ENCODE data around the gene PDE5A.
"Not testable (repeated sequence)": the region's sequence is repeated elsewhere in the genome, so short reads cannot be mapped to it uniquely, and the experiment has no call there.

PDE5A gene

GRCh38 chr4:119647558-119647957 is 19.0 kb upstream of the PDE5A start:
- Histone ChIP-seq H3K4me3 (no peak overlapping the region), H3K27me3 (no peaks in the 10 kb centered on the region), H3K4me1 (no peaks in the 10 kb centered on the region), H3K9me3 (no peaks in the 10 kb centered on the region), H3K27ac (no peak overlapping the region), H3K4me2 (no peak overlapping the region), H3K36me3 (no peaks in the 10 kb centered on the region), H3K9ac (no peak overlapping the region), H4K20me1 (no peaks in the 10 kb centered on the region)
- TF ChIP-seq Cebpa-rat (IDR thresholded peaks at IDR 0.05): no peak

GRCh38 chr4:119646347-119647071 is 17.9 kb upstream of the PDE5A start:
- no peak for TF ChIP-seq Cebpa-rat (IDR thresholded peaks at IDR 0.05)
- no peak overlapping the region for H3K9ac ChIP-seq
- H3K4me2 ChIP-seq: no peak overlapping the region
- no peaks in the 10 kb centered on the region for H3K36me3 ChIP-seq
- no peak overlapping the region for H3K27ac ChIP-seq
- no peaks in the 10 kb centered on the region for H3K4me1 ChIP-seq
- no peak overlapping the region for H3K4me3 ChIP-seq
- no peaks in the 10 kb centered on the region for H4K20me1 ChIP-seq
- H3K27me3 ChIP-seq: no peaks in the 10 kb centered on the region
- H3K9me3 ChIP-seq: no peaks in the 10 kb centered on the region

- no peak overlapping the region for H3K27ac ChIP-seq
- H4K20me1 ChIP-seq: no peaks in the 10 kb centered on the region
- no peaks in the 10 kb centered on the region for H3K27me3 ChIP-seq
- no peaks in the 10 kb centered on the region for H3K9me3 ChIP-seq
- no peaks in the 10 kb centered on the region for H3K4me1 ChIP-seq
- H3K4me3 ChIP-seq: no peak overlapping the region
- no peak overlapping the region for H3K9ac ChIP-seq
- no peak overlapping the region for H3K4me2 ChIP-seq
- TF ChIP-seq Cebpa-rat (IDR thresholded peaks at IDR 0.05): no peak
- no peaks in the 10 kb centered on the region for H3K36me3 ChIP-seq
These were observed 14.9 kb upstream of the PDE5A start for GRCh38 chr4:119643306-119644042.

- no peak overlapping the region for H3K4me3 ChIP-seq
- H3K9me3 ChIP-seq: no peaks in the 10 kb centered on the region
- H3K27me3 ChIP-seq: no peaks in the 10 kb centered on the region
- H3K4me1 ChIP-seq: no peaks in the 10 kb centered on the region
- TF ChIP-seq Cebpa-rat (IDR thresholded peaks at IDR 0.05): no peak
- H3K4me2 ChIP-seq: no peak overlapping the region
- no peak overlapping the region for H3K9ac ChIP-seq
- H3K36me3 ChIP-seq: no peaks in the 10 kb centered on the region
- H3K27ac ChIP-seq: no peak overlapping the region
- H4K20me1 ChIP-seq: no peaks in the 10 kb centered on the region
These were observed 13.2 kb upstream of the PDE5A start for GRCh38 chr4:119641765-119642164.

GRCh38 chr4:119638359-119638758 is 9.8 kb upstream of the PDE5A start:
- Histone ChIP-seq H4K20me1 (no peaks in the 10 kb centered on the region), H3K9ac (no peak overlapping the region), H3K9me3 (no peaks in the 10 kb centered on the region), H3K4me2 (no peak overlapping the region), H3K27ac (no peak overlapping the region), H3K4me3 (no peak overlapping the region), H3K4me1 (no peaks in the 10 kb centered on the region), H3K36me3 (no peaks in the 10 kb centered on the region), H3K27me3 (no peaks in the 10 kb centered on the region)
- TF ChIP-seq Cebpa-rat (IDR thresholded peaks at IDR 0.05): no peak

- not testable (repeated sequence) for H3K4me1 ChIP-seq, H4K20me1 ChIP-seq, H3K27ac ChIP-seq, H3K9me3 ChIP-seq, H3K4me3 ChIP-seq, H3K9ac ChIP-seq, H3K36me3 ChIP-seq, H3K4me2 ChIP-seq, H3K27me3 ChIP-seq
These were observed 8.2 kb upstream of the PDE5A start for GRCh38 chr4:119636851-119637250.

GRCh38 chr4:119632216-119632615 is 3.6 kb upstream of the PDE5A start:
- H3K4me3 ChIP-seq: no peak overlapping the region
- no peaks in the 10 kb centered on the region for H4K20me1 ChIP-seq
- no peaks in the 10 kb centered on the region for H3K27me3 ChIP-seq
- no peak overlapping the region for H3K27ac ChIP-seq
- peaks cover 7% of the 10 kb centered on the region for H3K4me1 ChIP-seq
- no peak overlapping the region for H3K9ac ChIP-seq
- no peak overlapping the region for H3K4me2 ChIP-seq
- no peaks in the 10 kb centered on the region for H3K36me3 ChIP-seq
- no peak for TF ChIP-seq Cebpa-rat (IDR thresholded peaks at IDR 0.05)
- no peaks in the 10 kb centered on the region for H3K9me3 ChIP-seq

GRCh38 chr4:119629142-119629471 is 503 bp upstream of the PDE5A start:
- TF ChIP-seq Cebpa-rat (IDR thresholded peaks at IDR 0.05): no peak
- H3K9ac ChIP-seq: peak overlapping the region; percentile 40; the same call in 1 of the 2 replicates
- H3K27me3 ChIP-seq: no peaks in the 10 kb centered on the region
- peak overlapping the region; percentile 85 for H3K4me3 ChIP-seq
- H3K9me3 ChIP-seq: no peaks in the 10 kb centered on the region
- peaks cover 13% of the 10 kb centered on the region for H3K4me1 ChIP-seq
- no peaks in the 10 kb centered on the region for H4K20me1 ChIP-seq
- H3K4me2 ChIP-seq: peak overlapping the region; percentile 98
- no peak overlapping the region for H3K27ac ChIP-seq
- H3K36me3 ChIP-seq: no peaks in the 10 kb centered on the region

GRCh38 chr4:119627267-119628255 is 1.0 kb downstream of the PDE5A start:
- Histone ChIP-seq H3K36me3 (no peaks in the 10 kb centered on the region), H4K20me1 (no peaks in the 10 kb centered on the region), H3K4me1 (peaks cover 13% of the 10 kb centered on the region), H3K4me3 (peak overlapping the region; percentile 85), H3K9ac (peak overlapping the region; percentile 72), H3K27me3 (no peaks in the 10 kb centered on the region), H3K27ac (no peak overlapping the region), H3K4me2 (peak overlapping the region; percentile 98), H3K9me3 (no peaks in the 10 kb centered on the region)
- no peak for TF ChIP-seq Cebpa-rat (IDR thresholded peaks at IDR 0.05)

- H3K4me1 ChIP-seq: peaks cover 13% of the 10 kb centered on the region
- H3K4me3 ChIP-seq: peak overlapping the region; percentile 85
- H3K4me2 ChIP-seq: peak overlapping the region; percentile 98
- no peaks in the 10 kb centered on the region for H4K20me1 ChIP-seq
- TF ChIP-seq Cebpa-rat (IDR thresholded peaks at IDR 0.05): no peak
- no peaks in the 10 kb centered on the region for H3K27me3 ChIP-seq
- H3K36me3 ChIP-seq: no peaks in the 10 kb centered on the region
- H3K9ac ChIP-seq: 0 out of 2 replicates have a peak overlapping the region, but pooled peaks have one; percentile 72
- H3K9me3 ChIP-seq: no peaks in the 10 kb centered on the region
- no peak overlapping the region for H3K27ac ChIP-seq
These were observed 1.7 kb downstream of the PDE5A start for GRCh38 chr4:119626943-119627266.

Measured in BLaER1 (cell line).